H4 (cell line): ENCODE data around the gene ATP6V1A. TPM values are rescaled to one million over a fixed set of nuclear protein-coding genes. Genes with fewer than 3 reads are reported as not detected.

Experiments
- DNase-seq: peaks from one replicate; pipeline ENCODE4 v3.0.0-alpha.2; 2015; ENCODE audit warnings: low spot score
- total RNA-seq: library from RNA; depleted of rRNA; stranded (reverse); fragments of >200 nt; shearing (Covaris generic); gene quantifications from 2 replicates; pipeline ENCODE4 v1.2.3, GENCODE V29; 2014

ATP6V1A gene
- total RNA-seq, 1 experiment from 2014 or later, result 73.4 TPM

- peak; percentile 10 for DNase-seq
Observed at GRCh38 chr3:113747283-113748046, 630 bp downstream of the ATP6V1A start.

GRCh38 chr3:113751141-113751540 is 4.3 kb downstream of the ATP6V1A start:
- no peak for DNase-seq

GRCh38 chr3:113753376-113753985 is 6.6 kb downstream of the ATP6V1A start:
- no peak for DNase-seq

- no peak for DNase-seq
Observed at GRCh38 chr3:113754494-113755159, 7.8 kb downstream of the ATP6V1A start.

- DNase-seq, result no peak
Observed at GRCh38 chr3:113758389-113759024, 11.7 kb downstream of the ATP6V1A start.

- DNase-seq, result no peak
Observed at GRCh38 chr3:113764698-113765097, 17.9 kb downstream of the ATP6V1A start.

- peak; percentile 45 for DNase-seq
Observed at GRCh38 chr3:113769551-113769950, 22.7 kb downstream of the ATP6V1A start.

GRCh38 chr3:113771993-113772392 is 25.2 kb downstream of the ATP6V1A start:
- no peak for DNase-seq

GRCh38 chr3:113773381-113773780 is 26.5 kb downstream of the ATP6V1A start:
- DNase-seq, result peak; percentile 16

- no peak for DNase-seq
Observed at GRCh38 chr3:113775516-113775915, 28.7 kb downstream of the ATP6V1A start.

GRCh38 chr3:113776564-113776963 is 29.7 kb downstream of the ATP6V1A start:
- no peak for DNase-seq

GRCh38 chr3:113783463-113783862 is 36.6 kb downstream of the ATP6V1A start:
- DNase-seq, result peak; percentile 94

GRCh38 chr3:113783980-113784379 is 37.1 kb downstream of the ATP6V1A start:
- no peak for DNase-seq

GRCh38 chr3:113791381-113791780 is 44.5 kb downstream of the ATP6V1A start:
- no peak for DNase-seq

GRCh38 chr3:113794526-113794925 is 47.7 kb downstream of the ATP6V1A start:
- DNase-seq, result no peak

GRCh38 chr3:113795693-113796092 is 48.9 kb downstream of the ATP6V1A start:
- no peak for DNase-seq

- no peak for DNase-seq
Observed at GRCh38 chr3:113802795-113803455, 56.1 kb downstream of the ATP6V1A start.

GRCh38 chr3:113804661-113805060 is 57.8 kb downstream of the ATP6V1A start:
- DNase-seq, result no peak

GRCh38 chr3:113805249-113805648 is 58.4 kb downstream of the ATP6V1A start:
- no peak for DNase-seq

- DNase-seq, result no peak
Observed at GRCh38 chr3:113812854-113813253, 66.0 kb downstream of the ATP6V1A start.

GRCh38 chr3:113819866-113820265 is 73.0 kb downstream of the ATP6V1A start:
- DNase-seq, result no peak

GRCh38 chr3:113825090-113825489 is 78.3 kb downstream of the ATP6V1A start:
- no peak for DNase-seq
